ENCODE data around the gene MEIOB. TPM values are rescaled to one million over a fixed set of nuclear protein-coding genes. Genes with fewer than 3 reads are reported as not detected.

The MEIOB gene
- total and polyA plus RNA-seq, 2 experiments from 2014 or later, result 0.14 TPM; not detected in 1

DNA sequence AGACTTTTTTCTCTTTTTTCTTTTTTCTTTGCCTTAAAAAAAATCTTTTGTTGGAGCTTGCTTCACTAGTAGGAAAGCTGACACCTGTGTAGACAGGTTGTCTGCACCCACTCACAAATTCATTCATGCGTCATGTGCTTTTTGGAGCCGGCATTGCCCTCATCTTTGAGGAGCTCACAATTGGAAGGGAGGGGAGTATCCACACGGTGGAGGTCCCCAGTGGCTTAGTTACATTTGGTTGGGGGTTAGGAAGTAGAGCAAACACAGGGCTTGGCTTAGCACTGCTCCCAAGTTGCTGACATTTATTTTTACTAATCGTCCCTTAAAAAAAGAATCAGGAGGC, 18.7 kb upstream of the MEIOB start:
- Histone ChIP-seq H3K79me2 (ENCODE audit: insufficient read depth) (no peaks in the 10 kb centered on the region), H3K9me3 (ENCODE audit: low read depth) (no peaks in the 10 kb centered on the region), H3K27ac (no peak overlapping the region), H3F3A (ENCODE audit: insufficient read depth) (no peaks in the 10 kb centered on the region), H3K9me2 (ENCODE audit: insufficient read depth) (no peaks in the 10 kb centered on the region), H4K20me1 (ENCODE audit: insufficient read depth) (no peaks in the 10 kb centered on the region), H3K9ac (no peak overlapping the region), H3K4me2 (ENCODE audit: unreplicated experiment) (no peak overlapping the region), H3K4me3 (no peak overlapping the region), H2AFZ (no peak overlapping the region), H3K36me3 (ENCODE audit: low read depth) (no peaks in the 10 kb centered on the region), H3K27me3 (replicated peaks; ENCODE audit: insufficient read depth) (peaks cover 17% of the 10 kb centered on the region), H3K4me1 (ENCODE audit: insufficient read depth) (no peaks in the 10 kb centered on the region)
- DNase-seq, result no peak
- in situ Hi-C loops (cut with MboI), result no loop called here
- TF ChIP-seq EZH2phosphoT487 (IDR thresholded peaks at IDR 0.05; ENCODE audit: insufficient read depth, low read depth) (no peak), EZH2 (IDR thresholded peaks at IDR 0.05; ENCODE audit: insufficient read depth, poor library complexity, severe bottlenecking) (no peak)
- 4 to 7% methylated on average over 4 of the region's 4 CpGs for WGBS, 2 experiments (ENCODE audit: low coverage in 1 of 2, low lambda C conversion rate in 2 of 2, missing lambda C conversion rate in 2 of 2)

DNA sequence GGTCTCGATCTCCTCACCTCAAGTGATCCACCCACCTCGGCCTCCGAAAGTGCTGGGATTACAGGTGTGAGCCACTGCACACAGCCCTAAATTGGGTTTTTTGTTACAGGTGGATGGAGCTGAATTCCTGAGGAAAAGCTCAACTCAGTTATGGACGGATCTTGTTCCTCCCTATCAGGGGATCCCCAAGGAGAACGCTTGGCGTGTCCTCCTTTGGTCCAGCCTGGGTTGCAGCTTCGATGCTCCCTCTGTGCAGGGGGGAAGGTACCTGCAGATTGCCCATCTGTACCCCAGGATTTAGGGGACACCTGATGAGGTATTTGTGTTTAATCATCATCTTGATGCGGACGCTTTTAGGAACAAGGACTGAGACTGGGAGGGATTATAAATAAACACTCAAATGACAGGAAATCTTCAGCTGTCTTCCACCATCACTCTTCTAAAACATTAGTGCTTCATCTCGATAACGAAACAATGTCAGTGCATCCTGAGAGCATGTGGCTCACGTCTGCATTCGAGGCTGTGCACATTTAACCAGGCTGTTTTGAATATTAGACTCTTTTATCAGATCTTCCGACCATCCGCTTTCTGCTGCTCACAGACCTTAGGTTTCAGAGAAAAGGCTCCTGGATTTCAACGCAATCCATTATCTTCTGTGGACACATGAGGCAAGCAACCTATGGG, 18.2 kb upstream of the MEIOB start:
- H3K4me2 ChIP-seq (ENCODE audit: unreplicated experiment), result no peak overlapping the region
- no peaks in the 10 kb centered on the region for H3K9me3 ChIP-seq (ENCODE audit: low read depth)
- H3K27ac ChIP-seq, result no peak overlapping the region
- in situ Hi-C loops (cut with MboI), result no loop called here
- H3K4me1 ChIP-seq (ENCODE audit: insufficient read depth), result no peaks in the 10 kb centered on the region
- no peak overlapping the region for H3K9ac ChIP-seq
- H3K9me2 ChIP-seq (ENCODE audit: insufficient read depth), result no peaks in the 10 kb centered on the region
- H3K27me3 ChIP-seq (replicated peaks; ENCODE audit: insufficient read depth), result peaks cover 19% of the 10 kb centered on the region
- H2AFZ ChIP-seq, result no peak overlapping the region
- 19 to 24% methylated on average over 16 of the region's 16 CpGs for WGBS, 2 experiments (ENCODE audit: low coverage in 1 of 2, low lambda C conversion rate in 2 of 2, missing lambda C conversion rate in 2 of 2)
- DNase-seq, result no peak
- H3K36me3 ChIP-seq (ENCODE audit: low read depth), result no peaks in the 10 kb centered on the region
- H3K4me3 ChIP-seq, result no peak overlapping the region
- no peaks in the 10 kb centered on the region for H3K79me2 ChIP-seq (ENCODE audit: insufficient read depth)
- H4K20me1 ChIP-seq (ENCODE audit: insufficient read depth), result no peaks in the 10 kb centered on the region
- no peaks in the 10 kb centered on the region for H3F3A ChIP-seq (ENCODE audit: insufficient read depth)
- TF ChIP-seq EZH2 (IDR thresholded peaks at IDR 0.05; ENCODE audit: insufficient read depth, poor library complexity, severe bottlenecking) (no peak), EZH2phosphoT487 (IDR thresholded peaks at IDR 0.05; ENCODE audit: insufficient read depth, low read depth) (no peak)

DNA sequence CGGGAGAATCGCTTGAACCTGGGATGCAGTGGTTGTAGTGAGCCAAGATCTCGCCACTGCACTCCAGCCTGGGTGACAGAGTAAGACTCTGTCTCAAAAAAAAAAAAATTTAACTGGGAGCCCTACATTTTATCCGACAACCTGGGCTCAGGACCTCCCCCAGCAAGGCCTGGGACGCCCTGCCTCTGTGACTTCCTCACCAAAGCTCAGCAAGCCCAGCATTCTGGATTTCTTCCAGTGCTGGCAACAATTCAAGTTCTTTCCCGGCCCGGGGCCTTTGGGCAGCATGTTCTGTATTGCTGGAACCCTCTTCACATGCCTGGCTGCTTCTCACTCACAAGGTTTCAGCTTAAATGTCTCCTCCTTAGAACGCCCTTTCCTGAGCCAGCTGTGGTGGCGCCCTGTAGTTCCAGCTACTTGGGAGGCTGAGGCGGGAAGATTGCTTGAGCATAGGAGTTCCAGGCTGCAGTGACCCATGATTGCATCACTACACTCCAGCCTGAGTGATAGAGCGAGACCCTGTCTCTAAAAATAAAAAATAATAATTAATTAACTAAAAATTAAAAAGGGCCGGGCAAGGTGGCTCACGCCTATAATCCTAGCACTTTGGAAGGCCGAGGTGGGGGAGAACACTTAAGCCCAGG, 15.9 kb upstream of the MEIOB start:
- no peak overlapping the region for H3K9ac ChIP-seq
- in situ Hi-C loops (cut with MboI), result no loop called here
- TF ChIP-seq EZH2phosphoT487 (IDR thresholded peaks at IDR 0.05; ENCODE audit: insufficient read depth, low read depth) (no peak), EZH2 (IDR thresholded peaks at IDR 0.05; ENCODE audit: insufficient read depth, poor library complexity, severe bottlenecking) (no peak)
- no peaks in the 10 kb centered on the region for H3K9me2 ChIP-seq (ENCODE audit: insufficient read depth)
- H3K4me1 ChIP-seq (ENCODE audit: insufficient read depth), result no peaks in the 10 kb centered on the region
- H2AFZ ChIP-seq, result no peak overlapping the region
- H3K27me3 ChIP-seq (replicated peaks; ENCODE audit: insufficient read depth), result peaks cover 37% of the 10 kb centered on the region
- no peaks in the 10 kb centered on the region for H3F3A ChIP-seq (ENCODE audit: insufficient read depth)
- no peaks in the 10 kb centered on the region for H3K9me3 ChIP-seq (ENCODE audit: low read depth)
- 59 to 63% methylated on average over 14 of the region's 14 CpGs for WGBS, 2 experiments (ENCODE audit: low coverage in 1 of 2, low lambda C conversion rate in 2 of 2, missing lambda C conversion rate in 2 of 2)
- no peaks in the 10 kb centered on the region for H3K36me3 ChIP-seq (ENCODE audit: low read depth)
- no peaks in the 10 kb centered on the region for H4K20me1 ChIP-seq (ENCODE audit: insufficient read depth)
- no peak overlapping the region for H3K27ac ChIP-seq
- DNase-seq, result no peak
- H3K79me2 ChIP-seq (ENCODE audit: insufficient read depth), result no peaks in the 10 kb centered on the region
- no peak overlapping the region for H3K4me2 ChIP-seq (ENCODE audit: unreplicated experiment)
- no peak overlapping the region for H3K4me3 ChIP-seq

DNA sequence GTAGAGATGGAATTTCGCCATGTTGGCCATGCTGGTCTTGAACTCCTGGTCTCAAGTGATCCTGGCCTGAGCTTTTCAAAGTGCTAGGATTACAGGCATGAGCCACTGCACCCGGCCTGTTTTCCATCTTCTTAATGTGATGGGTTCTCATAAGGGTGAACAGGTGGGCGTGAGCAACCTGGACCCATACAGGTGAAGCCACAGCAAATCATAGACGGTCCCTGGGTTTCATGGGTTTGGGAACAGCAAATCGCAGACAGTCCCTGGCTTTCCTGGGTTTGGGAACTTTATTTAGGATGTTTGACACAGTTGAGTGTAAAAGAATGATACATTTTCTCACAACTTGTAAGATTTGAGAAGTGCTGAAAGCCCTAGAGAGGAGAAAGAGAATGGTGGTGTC, 12.9 kb upstream of the MEIOB start:
- H3K9ac ChIP-seq, result no peak overlapping the region
- no peaks in the 10 kb centered on the region for H3K4me1 ChIP-seq (ENCODE audit: insufficient read depth)
- H3K4me2 ChIP-seq (ENCODE audit: unreplicated experiment), result no peak overlapping the region
- H3K27ac ChIP-seq, result no peak overlapping the region
- no peaks in the 10 kb centered on the region for H3F3A ChIP-seq (ENCODE audit: insufficient read depth)
- in situ Hi-C loops (cut with MboI), result no loop called here
- no peaks in the 10 kb centered on the region for H3K79me2 ChIP-seq (ENCODE audit: insufficient read depth)
- no peaks in the 10 kb centered on the region for H4K20me1 ChIP-seq (ENCODE audit: insufficient read depth)
- no peak for DNase-seq
- no peaks in the 10 kb centered on the region for H3K9me3 ChIP-seq (ENCODE audit: low read depth)
- H3K4me3 ChIP-seq, result no peak overlapping the region
- no peak overlapping the region for H2AFZ ChIP-seq
- TF ChIP-seq EZH2phosphoT487 (IDR thresholded peaks at IDR 0.05; ENCODE audit: insufficient read depth, low read depth), result no peak
- no peak for TF ChIP-seq EZH2 (IDR thresholded peaks at IDR 0.05; ENCODE audit: insufficient read depth, poor library complexity, severe bottlenecking)
- H3K36me3 ChIP-seq (ENCODE audit: low read depth), result no peaks in the 10 kb centered on the region
- H3K9me2 ChIP-seq (ENCODE audit: insufficient read depth), result no peaks in the 10 kb centered on the region
- WGBS, 2 experiments (ENCODE audit: low coverage in 1 of 2, low lambda C conversion rate in 2 of 2, missing lambda C conversion rate in 2 of 2), result 68 to 72% methylated on average over 5 of the region's 5 CpGs
- H3K27me3 ChIP-seq (replicated peaks; ENCODE audit: insufficient read depth), result peaks cover 26% of the 10 kb centered on the region
